K562 (cell line): ENCODE results near the gene RGS7. TPM values are rescaled to one million over a fixed set of nuclear protein-coding genes. Genes with fewer than 3 reads are reported as not detected.

Experiments
- ATAC-seq: fragments of 200-7000 bp; cut with Tn5 transposase; 3 replicates; pipeline ENCODE4 v1.9.1; 2020; ENCODE audit warnings: moderate library complexity
- BruUV-seq: library from RNA; stranded (reverse); fragments of 400-500 nt; replicated peaks from 2 replicates; lab custom pipeline; 2021; lab: Mats Ljungman, UMichigan
- CTCF ChIA-PET: fragments of 300-600 bp; formaldehyde crosslinking; extraction: SDS; loops from one replicate; lab custom pipeline; 2021; ENCODE audit warnings: low intra/inter-chr PET ratio; lab: Yijun Ruan, JAX
- POLR2A ChIA-PET: fragments of 300-600, 350-650 bp; sonication (Branson Sonifier 250); formaldehyde crosslinking; extraction: SDS; loops from one replicate; lab custom pipeline; 2021; ENCODE audit warnings: antibody characterized with exemption, inconsistent platforms; lab: Yijun Ruan, JAX
- DNase-seq, 4 experiments: peaks; one replicate each; pipeline versions ENCODE4 v3.0.0 to v3.0.0-alpha.2; 2011 to 2018; ENCODE audit warnings: low spot score in 3 of 4, mixed read lengths in 3 of 4; ENCODE audit errors: extremely low read depth in 1 of 4
- FAIRE-seq: peaks from 2 replicates; lab custom pipeline; 2011; peaks lifted over from hg19 to GRCh38; lab: Jason Lieb, UNC
- H2AFZ ChIP-seq: 2 replicates; pipeline ENCODE4 v1.6.0; 2011; ENCODE audit warnings: low read depth, low read length, control low read depth, inconsistent platforms
- H3K27ac ChIP-seq: fragments of 200-600 bp; 3 replicates; pipeline ENCODE4 v1.8.0; 2011; ENCODE audit warnings: low read depth, mild to moderate bottlenecking, control low read depth, inconsistent platforms, low read length, moderate library complexity, mixed read lengths; ENCODE audit errors: extremely low read depth
- H3K27me3 ChIP-seq, 2 experiments: fragments of 300-600 bp in 1 of 2; 2 replicates in 1 of 2; 3 replicates in 1 of 2; pipeline versions ENCODE4 v1.6.0 to v1.8.0; 2011; ENCODE audit warnings: inconsistent platforms in 2 of 2, low read length in 2 of 2, mild to moderate bottlenecking in 1 of 2, mixed read lengths in 1 of 2, moderate library complexity in 1 of 2; ENCODE audit not compliant: control insufficient read depth in 2 of 2, insufficient read depth in 2 of 2
- H3K36me3 ChIP-seq: fragments of 300-600 bp; 3 replicates; pipeline ENCODE4 v1.8.0; 2011; ENCODE audit warnings: mild to moderate bottlenecking, low read length, inconsistent platforms; ENCODE audit not compliant: control insufficient read depth, insufficient read depth
- H3K4me1 ChIP-seq, 2 experiments: fragments of 200-600 bp in 1 of 2; replicated peaks in 1 of 2; 2 replicates in 1 of 2; 3 replicates in 1 of 2; pipeline versions ENCODE4 v1.5.1 to v1.8.0; 2011; ENCODE audit warnings: inconsistent platforms in 2 of 2, low read length in 2 of 2, mild to moderate bottlenecking in 1 of 2, mixed read lengths in 1 of 2, moderate library complexity in 1 of 2; ENCODE audit not compliant: control insufficient read depth in 2 of 2, insufficient read depth in 2 of 2
- H3K4me2 ChIP-seq: 2 replicates; pipeline ENCODE4 v1.6.1; 2011; ENCODE audit warnings: low read length, control low read depth, inconsistent platforms, mixed read lengths; ENCODE audit not compliant: insufficient read depth
- H3K4me3 ChIP-seq: fragments of 200-600 bp; sonication (generic), shearing (Covaris generic); 2 replicates; pipeline ENCODE4 v1.5.1; 2016; ENCODE audit warnings: control low read depth, inconsistent platforms
- H3K79me2 ChIP-seq: fragments of 200-600 bp; 3 replicates; pipeline ENCODE4 v1.8.0; 2011; ENCODE audit warnings: low read length, inconsistent platforms; ENCODE audit not compliant: control insufficient read depth, insufficient read depth
- H3K9ac ChIP-seq, 2 experiments: 2 replicates each; pipeline versions ENCODE4 v1.6.0 to v1.6.1; 2011; ENCODE audit warnings: low read depth in 2 of 2, low read length in 2 of 2, control low read depth in 1 of 2, inconsistent platforms in 1 of 2, mild to moderate bottlenecking in 1 of 2, mixed read lengths in 1 of 2; ENCODE audit not compliant: insufficient read depth in 1 of 2
- H3K9me1 ChIP-seq: one replicate; pipeline ENCODE4 v1.6.0; 2011; ENCODE audit warnings: inconsistent platforms, mild to moderate bottlenecking, low read length, moderate library complexity; ENCODE audit not compliant: control insufficient read depth, insufficient read depth
- H3K9me3 ChIP-seq: replicated peaks from 2 replicates; pipeline ENCODE4 v1.5.1; 2011; ENCODE audit warnings: low read depth, low read length, inconsistent platforms; ENCODE audit not compliant: control insufficient read depth, insufficient read depth
- H4K20me1 ChIP-seq: replicated peaks from 2 replicates; pipeline ENCODE4 v1.6.1; 2011; ENCODE audit warnings: low read length, inconsistent platforms, mixed read lengths; ENCODE audit not compliant: control insufficient read depth, insufficient read depth
- CBFB ChIP-seq: sonication (generic); formaldehyde crosslinking; IDR thresholded peaks from 2 replicates; pipeline ENCODE4 v1.4.0; 2020; ENCODE audit warnings: mild to moderate bottlenecking, missing genetic modification reagents
- ILF3 ChIP-seq: fragments of 450-650 bp; IDR thresholded peaks from 2 replicates; pipeline ENCODE4 v1.6.1; 2018; ENCODE audit warnings: antibody characterized with exemption, mild to moderate bottlenecking, moderate library complexity, borderline replicate concordance
- ZBTB40 ChIP-seq, 2 experiments: fragments of 450-650 bp in 1 of 2; sonication (generic) in 1 of 2; formaldehyde crosslinking in 1 of 2; IDR thresholded peaks; 2 replicates each; pipeline versions ENCODE4 v1.7.1 to v1.9.0; 2016 to 2022; ENCODE audit warnings: inconsistent platforms in 1 of 2, mild to moderate bottlenecking in 1 of 2, missing genetic modification reagents in 1 of 2
- ZNF146 ChIP-seq: IDR thresholded peaks from one replicate; pipeline ENCODE4 v1.6.1; 2018; ENCODE audit warnings: missing compliant biosample characterization; ENCODE audit not compliant: unreplicated experiment
- WGBS: fragments of 100-300 bp; shearing (Covaris generic); methylation state at CpG from one replicate; pipeline ENCODE4 v1.1.6; 2016; ENCODE audit warnings: low coverage, mixed read lengths; ENCODE audit not compliant: insufficient coverage; ENCODE audit errors: missing lambda C conversion rate; 5-methylcytosine and 5-hydroxymethylcytosine counted together
- in situ Hi-C: fragments of 300-500 bp; cut with MboI; formaldehyde crosslinking; loops from 4 replicates; pipeline ENCODE4 v1.15.0; 2018; ENCODE audit warnings: inconsistent platforms, mixed read lengths
- intact Hi-C: fragments of 100-400 bp; cut with micrococcal nuclease; formaldehyde crosslinking; loops from 2 replicates; pipeline ENCODE4 v1.14.2; 2022
- polyA plus RNA-seq, 8 experiments: library from polyadenylated mRNA; depleted of rRNA in 4 of 8; stranded (reverse) in 5 of 8; unstranded in 3 of 8; fragments of >200 nt; fragmentation: Nextera tagmentation in 2 of 8; fragmentation: Illumina TruSeq in 1 of 8; extraction: Ambion mirVana in 2 of 8; extraction: Trizol in 1 of 8; gene quantifications; 2 replicates each; pipeline versions ENCODE4 v1.2.1 to v1.2.3, GENCODE V29; 2011 to 2014; ENCODE audit warnings: inconsistent platforms in 1 of 8, missing spikeins in 1 of 8
- total RNA-seq, 7 experiments: library from RNA; depleted of rRNA in 6 of 7; stranded (reverse); fragments of >200 nt in 6 of 7; fragmentation: Illumina TruSeq in 2 of 7; extraction: Trizol in 2 of 7; gene quantifications; 2 replicates each; pipeline versions ENCODE4 v1.2.1 to v1.2.3, GENCODE V29; 2011 to 2021; ENCODE audit warnings: low replicate concordance in 1 of 7

Gene RGS7
- total and polyA plus RNA-seq, 9 of the 15 experiments (the other 6 are each of a cell fraction or from before 2014, with no cell fraction given): not detected

GRCh38 chr1:240794046-240794843 lies 562.8 kb downstream of the RGS7 start:
- H3K4me3 ChIP-seq: no peak overlapping the region
- in situ Hi-C loops (no loop called here), intact Hi-C loops (no loop called here)
- ChIA-PET POLR2A (no interaction called here), CTCF (no interaction called here)
- H3K27me3 ChIP-seq: no peaks in the 10 kb centered on the region
- no peak overlapping the region for H2AFZ ChIP-seq
- no peak overlapping the region for H3K4me2 ChIP-seq
- H3K4me1 ChIP-seq: no peaks in the 10 kb centered on the region
- no peak for DNase-seq
- 0% methylated on average over 6 of the region's 6 CpGs for WGBS
- TF ChIP-seq ZBTB40 (IDR thresholded peaks at IDR 0.05) (no peak), ZBTB40 (CRISPR knock-in tag; IDR thresholded peaks at IDR 0.05) (no peak), ZNF146 (CRISPR knock-in tag) (no peak), ILF3 (no peak), CBFB (CRISPR knock-in tag) (no peak)
- H4K20me1 ChIP-seq: no peaks in the 10 kb centered on the region
- no peaks in the 10 kb centered on the region for H3K36me3 ChIP-seq
- H3K79me2 ChIP-seq: no peaks in the 10 kb centered on the region
- no peak for FAIRE-seq
- no peak for ATAC-seq
- H3K27ac ChIP-seq: no peak overlapping the region
- BruUV-seq: no TSS peak
- 0 out of 2 replicates have a peak, but pooled peaks cover 1% of the 10 kb centered on the region for H3K9me3 ChIP-seq
- no peak overlapping the region for H3K9ac ChIP-seq
- H3K9me1 ChIP-seq: no peaks in the 10 kb centered on the region
